ENCODE measurements around the gene TRMT112. TPM values are rescaled to one million over a fixed set of nuclear protein-coding genes. Genes with fewer than 3 reads are reported as not detected.

The TRMT112 gene
- polyA plus RNA-seq, 4 donors: 99.3 to 188 (median 172) TPM

DNA sequence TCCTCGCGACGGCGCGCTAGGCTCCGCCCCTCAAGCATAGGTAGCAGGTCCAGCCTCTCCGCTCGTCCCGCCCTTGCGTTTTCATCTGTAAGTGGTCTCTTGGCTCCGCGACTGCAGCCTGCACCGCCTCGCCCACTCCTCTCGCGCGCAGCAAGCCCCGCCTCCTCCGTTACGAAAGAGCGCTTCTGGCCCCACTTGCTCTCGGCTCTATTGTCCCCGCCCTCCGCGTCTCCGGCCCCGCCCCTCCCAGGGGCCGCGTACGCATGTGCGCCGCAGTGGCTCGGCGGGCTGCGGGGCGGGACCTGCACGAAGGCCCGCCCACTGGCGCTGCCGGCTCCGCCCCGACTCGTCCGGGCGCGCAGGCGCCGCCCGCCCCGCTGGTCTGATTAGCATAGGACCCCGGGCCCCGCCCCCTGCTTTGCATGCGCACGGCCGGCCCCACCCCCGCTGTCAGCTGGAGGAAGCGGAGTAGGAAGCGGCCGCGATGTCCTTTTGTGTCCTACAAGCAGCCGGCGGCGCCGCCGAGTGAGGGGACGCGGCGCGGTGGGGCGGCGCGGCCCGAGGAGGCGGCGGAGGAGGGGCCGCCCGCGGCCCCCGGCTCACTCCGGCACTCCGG is 12.2 kb downstream of the TRMT112 start, which contains the start of gene ESRRA:
Gene ESRRA, plus strand, starts transcription at position 450 of the 616 bp plus-strand sequence. CDS start 1,656 bp downstream, outside the sequence.
- 0 to 2% (median 1%) methylated on average over 48 to 81 of the region's 81 CpGs for WGBS, 3 donors
- DNase-seq: peak; percentile 99 to 100
- Histone ChIP-seq H3K9me3 (ENCODE audit: control insufficient read depth in 2 of 2, insufficient read depth in 1 of 2, low read depth in 1 of 2, low read length in 1 of 2) (no peaks in the 10 kb centered on the region), H3K27me3 (ENCODE audit: control insufficient read depth in 3 of 3, insufficient read depth in 3 of 3, low read length in 3 of 3) (peaks cover 0 to 20% (median 0%) of the 10 kb centered on the region in 3 donors), H3K27ac (ENCODE audit: low read depth in 1 of 3, low read length in 2 of 3) (peak within 1 kb of the TSS; percentile 97 to 98 (median 98)), H3K4me3 (ENCODE audit: low read depth in 1 of 3, low read length in 3 of 3) (peak within 1 kb of the TSS; percentile 50 to 93 (median 79)), H3K4me1 (ENCODE audit: control insufficient read depth in 3 of 3, insufficient read depth in 2 of 3, low read depth in 1 of 3, low read length in 2 of 3) (peaks cover 0 to 35% (median 2%) of the 10 kb centered on the region in 3 donors), H3K36me3 (ENCODE audit: control insufficient read depth in 3 of 3, insufficient read depth in 2 of 3, low read depth in 1 of 3, low read length in 3 of 3) (peaks cover 0 to 25% (median 0%) of the 10 kb centered on the region in 3 donors)
- no peak for FAIRE-seq

DNA sequence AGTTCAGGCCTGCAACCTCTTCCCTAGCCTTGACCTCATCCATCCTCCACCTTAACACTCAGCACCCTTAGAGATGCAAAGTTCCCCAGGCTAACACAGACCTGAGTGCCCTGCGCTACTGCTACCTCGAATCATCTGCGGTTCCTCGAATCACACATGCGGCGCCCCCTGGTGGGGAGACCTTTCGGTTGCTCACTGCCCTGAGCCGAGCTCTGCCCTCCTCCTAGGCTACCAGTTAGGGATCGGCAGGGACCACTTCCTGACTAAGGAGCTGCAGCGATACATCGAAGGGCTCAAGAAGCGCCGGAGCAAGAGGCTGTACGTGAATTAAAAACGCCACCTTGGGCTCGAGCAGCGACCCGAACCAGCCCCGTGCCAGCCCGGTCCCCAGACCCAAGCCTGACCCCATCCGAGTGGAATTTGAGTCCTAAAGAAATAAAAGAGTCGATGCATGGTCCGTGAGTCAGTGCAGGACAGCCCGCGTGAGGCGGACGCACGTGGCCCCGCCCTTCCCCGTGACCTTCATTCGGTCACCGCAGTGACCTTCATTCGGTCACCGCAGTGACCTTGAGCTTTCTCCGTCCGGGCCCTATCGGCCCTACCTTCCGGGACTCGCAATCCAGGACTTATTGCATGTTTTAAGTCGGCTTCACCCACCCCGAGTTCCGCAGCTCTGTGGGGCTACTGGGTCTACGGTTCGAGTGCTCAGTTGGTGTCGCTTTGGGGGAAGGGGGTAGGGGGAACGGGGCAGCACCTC is 12.9 kb downstream of the TRMT112 start:
- FAIRE-seq: no peak
- peaks cover 0 to 25% (median 0%) of the 10 kb centered on the region in 3 donors for H3K36me3 ChIP-seq (ENCODE audit: control insufficient read depth in 3 of 3, insufficient read depth in 2 of 3, low read depth in 1 of 3, low read length in 3 of 3)

GRCh38 chr11:64304032-64304315 is 13.4 kb downstream of the TRMT112 start:
- DNase-seq (no peak), FAIRE-seq (no peak)
- Histone ChIP-seq H3K36me3 (ENCODE audit: control insufficient read depth in 3 of 3, insufficient read depth in 2 of 3, low read depth in 1 of 3, low read length in 3 of 3) (peaks cover 0 to 22% (median 0%) of the 10 kb centered on the region in 3 donors), H3K27me3 (ENCODE audit: control insufficient read depth in 3 of 3, insufficient read depth in 3 of 3, low read length in 3 of 3) (peaks cover 3 to 32% (median 7%) of the 10 kb centered on the region in 3 donors), H3K4me1 (ENCODE audit: control insufficient read depth in 3 of 3, insufficient read depth in 2 of 3, low read depth in 1 of 3, low read length in 2 of 3) (peaks cover 0 to 42% (median 5%) of the 10 kb centered on the region in 3 donors), H3K4me3 (ENCODE audit: low read depth in 1 of 3, low read length in 3 of 3) (peak overlapping the region in 2 of 3 donors; percentile 49 to 79), H3K9me3 (ENCODE audit: control insufficient read depth in 2 of 2, insufficient read depth in 1 of 2, low read depth in 1 of 2, low read length in 1 of 2) (no peaks in the 10 kb centered on the region), H3K27ac (ENCODE audit: low read depth in 1 of 3, low read length in 2 of 3) (peak overlapping the region; percentile 95 to 98 (median 98))
- 38 to 48% (median 39%) methylated on average over 4 to 5 of the region's 5 CpGs for WGBS, 3 donors

More for the DNA sequence above, 12.9 kb downstream of the TRMT112 start:
- DNase-seq: peak; percentile 93 to 95
- Histone ChIP-seq H3K27me3 (ENCODE audit: control insufficient read depth in 3 of 3, insufficient read depth in 3 of 3, low read length in 3 of 3) (peaks cover under 1 to 27% (median 6%) of the 10 kb centered on the region in 3 donors), H3K4me3 (ENCODE audit: low read depth in 1 of 3, low read length in 3 of 3) (peak overlapping the region; percentile 49 to 79 (median 50)), H3K27ac (ENCODE audit: low read depth in 1 of 3, low read length in 2 of 3) (peak overlapping the region; percentile 95 to 98 (median 98)), H3K4me1 (ENCODE audit: control insufficient read depth in 3 of 3, insufficient read depth in 2 of 3, low read depth in 1 of 3, low read length in 2 of 3) (peaks cover 0 to 42% (median 5%) of the 10 kb centered on the region in 3 donors), H3K9me3 (ENCODE audit: control insufficient read depth in 2 of 2, insufficient read depth in 1 of 2, low read depth in 1 of 2, low read length in 1 of 2) (no peaks in the 10 kb centered on the region)
- 0 to 1% (median 1%) methylated on average over 45 to 46 of the region's 46 CpGs for WGBS, 3 donors

DNA sequence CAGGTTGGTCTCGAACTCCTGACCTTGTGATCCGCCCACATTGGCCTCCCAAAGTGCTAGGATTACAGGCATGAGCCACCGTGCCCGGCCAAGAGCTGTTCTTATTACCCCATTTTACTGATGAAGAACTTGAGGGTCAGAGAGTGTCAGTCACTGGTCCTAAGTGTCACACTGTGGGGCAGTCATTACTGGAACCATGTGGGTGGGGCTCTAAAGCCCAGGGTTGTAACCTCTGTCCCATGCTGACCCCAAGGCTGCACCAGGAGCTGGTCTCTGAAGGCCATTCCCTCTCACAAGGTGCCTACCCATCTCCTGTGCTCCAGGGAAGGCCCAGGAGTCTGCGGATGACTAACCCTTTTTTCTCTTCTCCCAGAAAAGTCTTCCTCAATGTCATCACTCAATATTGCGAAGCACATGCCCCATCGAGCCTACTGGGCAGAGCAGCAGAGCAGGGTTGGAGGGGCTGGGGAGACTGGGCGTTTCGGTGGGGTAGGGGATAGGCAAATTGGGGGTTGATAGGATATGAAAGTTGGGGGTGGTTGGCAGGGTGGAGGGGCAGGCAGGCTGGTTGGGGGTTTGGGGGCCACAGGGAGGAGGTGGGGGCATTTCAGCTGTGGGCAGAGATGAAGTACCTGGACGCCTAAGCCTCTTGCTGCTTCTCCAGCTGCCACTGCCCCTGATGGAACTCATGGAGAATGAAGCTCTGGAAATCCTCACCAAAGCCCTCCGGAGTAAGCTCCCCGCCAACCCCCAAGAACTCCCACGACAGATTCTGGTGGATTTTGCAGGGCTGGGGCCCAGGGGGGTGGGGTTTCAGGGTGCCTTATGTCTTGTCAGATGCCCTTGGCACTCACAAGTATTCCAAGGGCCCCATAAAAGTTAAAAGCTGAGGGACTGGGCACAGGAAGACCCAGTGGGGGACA is 14.0 kb downstream of the TRMT112 start:
- peaks cover 0 to 42% (median 5%) of the 10 kb centered on the region in 3 donors for H3K4me1 ChIP-seq (ENCODE audit: control insufficient read depth in 3 of 3, insufficient read depth in 2 of 3, low read depth in 1 of 3, low read length in 2 of 3)
- 77 to 86% (median 81%) methylated on average over 12 to 13 of the region's 13 CpGs for WGBS, 3 donors
- no peaks in the 10 kb centered on the region for H3K9me3 ChIP-seq (ENCODE audit: control insufficient read depth in 2 of 2, insufficient read depth in 1 of 2, low read depth in 1 of 2, low read length in 1 of 2)
- H3K27me3 ChIP-seq (ENCODE audit: control insufficient read depth in 3 of 3, insufficient read depth in 3 of 3, low read length in 3 of 3): peaks cover 3 to 38% (median 8%) of the 10 kb centered on the region in 3 donors
- no peak overlapping the region for H3K4me3 ChIP-seq (ENCODE audit: low read depth in 1 of 3, low read length in 3 of 3)
- no peak for DNase-seq
- peak overlapping the region in 2 of 3 donors; percentile 98 for H3K27ac ChIP-seq (ENCODE audit: low read depth in 1 of 3, low read length in 2 of 3)
- no peak for FAIRE-seq
- peaks cover 0 to 20% (median 0%) of the 10 kb centered on the region in 3 donors for H3K36me3 ChIP-seq (ENCODE audit: control insufficient read depth in 3 of 3, insufficient read depth in 2 of 3, low read depth in 1 of 3, low read length in 3 of 3)

DNA sequence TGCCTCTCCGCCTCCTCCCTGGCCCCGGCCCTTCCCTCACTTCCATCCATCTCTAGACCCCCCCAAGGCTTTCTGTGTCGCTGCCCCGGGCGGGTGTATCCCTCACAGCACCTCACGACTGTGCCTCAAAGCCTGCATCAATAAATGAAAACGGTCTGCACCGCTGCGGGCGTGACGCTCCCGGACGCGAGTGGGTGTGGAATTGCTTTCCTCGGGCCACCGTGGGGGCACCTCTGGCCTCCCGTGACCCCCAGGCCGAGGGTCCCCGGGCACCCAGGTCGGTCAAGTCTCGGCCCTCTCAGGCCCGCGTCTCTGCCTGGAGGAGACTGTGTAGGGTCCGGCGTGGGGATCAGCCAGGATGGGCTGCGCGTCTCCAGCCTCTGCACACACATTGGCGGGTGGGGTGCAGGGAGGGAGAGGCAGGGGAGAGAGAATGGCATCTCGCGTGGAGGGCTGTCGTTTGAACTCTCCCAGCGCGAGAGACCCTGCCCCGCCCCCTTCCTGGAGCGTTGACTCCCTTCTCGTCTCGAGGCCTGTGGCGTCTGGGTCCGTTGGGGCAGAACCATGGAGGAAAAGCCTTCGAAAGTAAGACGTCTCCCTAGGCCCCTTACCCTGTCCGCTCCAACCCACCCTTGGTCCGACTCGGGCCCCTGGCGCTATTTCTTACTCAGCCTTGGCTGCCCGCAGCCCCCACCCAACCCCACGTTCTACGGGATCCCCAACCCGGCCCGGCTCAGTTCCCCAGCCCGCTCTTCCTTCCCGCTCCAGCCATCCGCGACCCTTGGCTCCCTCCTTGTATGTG is 17.3 kb downstream of the TRMT112 start, which contains the start of gene CATSPERZ:
Gene CATSPERZ, plus strand, starts transcription at position 512 of the 802 bp plus-strand sequence. Its CDS starts 53 bp downstream, at position 565.
- no peak for FAIRE-seq
- peaks cover 8 to 71% (median 31%) of the 10 kb centered on the region in 3 donors for H3K27me3 ChIP-seq (ENCODE audit: control insufficient read depth in 3 of 3, insufficient read depth in 3 of 3, low read length in 3 of 3)
- H3K9me3 ChIP-seq (ENCODE audit: control insufficient read depth in 2 of 2, insufficient read depth in 1 of 2, low read depth in 1 of 2, low read length in 1 of 2): no peaks in the 10 kb centered on the region
- H3K4me3 ChIP-seq (ENCODE audit: low read depth in 1 of 3, low read length in 3 of 3): peak within 1 kb of the TSS in 2 of 3 donors; percentile 0 to 47
- no peaks in the 10 kb centered on the region for H3K36me3 ChIP-seq (ENCODE audit: control insufficient read depth in 3 of 3, insufficient read depth in 2 of 3, low read depth in 1 of 3, low read length in 3 of 3)
- H3K4me1 ChIP-seq (ENCODE audit: control insufficient read depth in 3 of 3, insufficient read depth in 2 of 3, low read depth in 1 of 3, low read length in 2 of 3): peaks cover 0 to 27% (median 5%) of the 10 kb centered on the region in 3 donors
- peak; percentile 36 to 42 for DNase-seq
- 2 to 7% (median 4%) methylated on average over 45 to 54 of the region's 54 CpGs for whole genome bisulfite sequencing, 3 donors
- H3K27ac ChIP-seq (ENCODE audit: low read depth in 1 of 3, low read length in 2 of 3): no peak within 1 kb of the TSS

- no peak for FAIRE-seq
- WGBS, 3 donors: 2 to 4% (median 2%) methylated on average over 43 to 60 of the region's 60 CpGs
Measured at GRCh38 chr11:64298966-64299846, 18.2 kb downstream of the TRMT112 start.

More at GRCh38 chr11:64298966-64299846, 18.2 kb downstream of the TRMT112 start:
- H3K4me1 ChIP-seq (ENCODE audit: control insufficient read depth in 3 of 3, insufficient read depth in 2 of 3, low read depth in 1 of 3, low read length in 2 of 3): peaks cover 0 to 21% (median 5%) of the 10 kb centered on the region in 3 donors
- peak overlapping the region in 1 of 3 donors; percentile 47 for H3K4me3 ChIP-seq (ENCODE audit: low read depth in 1 of 3, low read length in 3 of 3)
- H3K27ac ChIP-seq (ENCODE audit: low read depth in 1 of 3, low read length in 2 of 3): no peak overlapping the region
- H3K27me3 ChIP-seq (ENCODE audit: control insufficient read depth in 3 of 3, insufficient read depth in 3 of 3, low read length in 3 of 3): peaks cover 8 to 79% (median 36%) of the 10 kb centered on the region in 3 donors
- H3K9me3 ChIP-seq (ENCODE audit: control insufficient read depth in 2 of 2, insufficient read depth in 1 of 2, low read depth in 1 of 2, low read length in 1 of 2): no peaks in the 10 kb centered on the region
- peak in 1 of 2 donors; percentile 56 for DNase-seq
- H3K36me3 ChIP-seq (ENCODE audit: control insufficient read depth in 3 of 3, insufficient read depth in 2 of 3, low read depth in 1 of 3, low read length in 3 of 3): no peaks in the 10 kb centered on the region
